Mononuclear cell (primary cell): ENCODE results near the gene C1QL2. TPM values are rescaled to one million over a fixed set of nuclear protein-coding genes. Genes with fewer than 3 reads are reported as not detected.

Experiments used
- H3K27me3 ChIP-seq: 2 replicates; pipeline ENCODE4 v1.6.0; 2011; ENCODE audit warnings: low read length, control low read depth; ENCODE audit not compliant: insufficient read depth
- H3K4me1 ChIP-seq: 2 replicates; pipeline ENCODE4 v1.5.1; 2011; ENCODE audit warnings: mild to moderate bottlenecking, low read length, control low read depth; ENCODE audit not compliant: insufficient read depth
- H3K4me3 ChIP-seq: 2 replicates; pipeline ENCODE4 v1.5.1; 2011; ENCODE audit warnings: mild to moderate bottlenecking, low read length, moderate library complexity
- H3K9me3 ChIP-seq: 2 replicates; pipeline ENCODE4 v1.5.1; 2011; ENCODE audit warnings: low read depth, mild to moderate bottlenecking, control low read depth, low read length
- total RNA-seq: library from RNA; depleted of rRNA; stranded (reverse); fragments of >200 nt; gene quantifications from one replicate; pipeline ENCODE4 v1.2.3, GENCODE V29; 2012

C1QL2 gene
- total RNA-seq, 1 donor: not detected

DNA sequence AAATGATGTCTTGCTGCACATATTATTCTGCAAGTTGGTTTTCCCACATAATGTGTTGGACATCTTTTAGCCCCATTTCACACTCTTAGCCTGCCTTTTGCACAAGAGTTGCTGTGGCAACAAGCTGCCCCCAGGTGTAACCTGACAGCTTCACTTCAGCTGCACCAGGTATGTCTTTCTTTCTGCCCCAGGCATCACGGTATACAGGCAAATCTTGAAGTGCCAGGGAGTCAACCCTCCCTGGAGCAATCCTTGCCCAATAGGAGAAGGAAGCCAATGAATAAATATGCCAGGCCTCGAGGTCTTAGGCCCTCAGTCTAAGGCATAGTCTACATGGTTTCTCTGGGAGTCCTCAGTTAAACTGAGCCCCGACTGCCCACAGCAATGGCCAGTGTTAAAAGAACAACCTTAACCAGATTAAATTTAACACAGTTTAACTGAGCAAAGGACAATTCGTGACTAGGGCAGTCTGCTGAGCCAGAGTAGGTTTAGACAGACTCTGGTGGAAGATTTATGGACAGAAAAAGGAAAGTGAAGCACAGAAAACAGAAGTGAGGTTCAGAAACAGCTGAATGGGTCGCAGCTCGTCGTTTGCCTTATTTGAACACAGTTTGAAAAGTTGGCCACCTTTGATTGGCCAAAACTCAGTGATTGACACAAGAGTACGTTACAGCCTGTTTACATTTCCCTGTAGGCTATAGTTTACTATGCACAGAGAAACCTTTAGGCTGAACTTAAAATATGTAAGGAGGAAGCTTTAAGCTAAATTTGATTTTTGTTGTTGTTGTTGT, 32.0 kb upstream of the C1QL2 start:
- H3K4me1 ChIP-seq: no peaks in the 10 kb centered on the region
- no peaks in the 10 kb centered on the region for H3K9me3 ChIP-seq
- H3K27me3 ChIP-seq: peaks cover 3% of the 10 kb centered on the region
- H3K4me3 ChIP-seq: no peak overlapping the region

DNA sequence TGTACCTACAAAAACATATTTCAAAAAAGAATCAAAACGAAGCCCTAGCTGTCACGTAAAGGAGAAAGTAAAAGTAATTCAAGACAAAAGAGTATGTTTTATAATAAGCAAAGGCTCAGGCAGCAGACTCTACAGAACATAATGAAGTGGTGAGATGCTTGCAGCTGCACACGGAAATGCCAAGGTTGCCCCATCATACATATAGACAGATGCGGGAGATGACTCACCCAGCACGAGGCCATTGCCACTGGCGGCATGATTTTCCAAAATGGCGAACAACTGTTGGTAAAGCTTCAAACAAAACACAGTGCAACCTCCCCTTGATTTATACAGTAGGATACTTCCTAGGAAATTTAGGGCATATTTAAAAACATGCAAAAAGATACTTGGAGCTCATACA, 26.0 kb upstream of the C1QL2 start:
- H3K4me1 ChIP-seq: no peaks in the 10 kb centered on the region
- no peaks in the 10 kb centered on the region for H3K27me3 ChIP-seq
- no peak overlapping the region for H3K4me3 ChIP-seq
- no peaks in the 10 kb centered on the region for H3K9me3 ChIP-seq

DNA sequence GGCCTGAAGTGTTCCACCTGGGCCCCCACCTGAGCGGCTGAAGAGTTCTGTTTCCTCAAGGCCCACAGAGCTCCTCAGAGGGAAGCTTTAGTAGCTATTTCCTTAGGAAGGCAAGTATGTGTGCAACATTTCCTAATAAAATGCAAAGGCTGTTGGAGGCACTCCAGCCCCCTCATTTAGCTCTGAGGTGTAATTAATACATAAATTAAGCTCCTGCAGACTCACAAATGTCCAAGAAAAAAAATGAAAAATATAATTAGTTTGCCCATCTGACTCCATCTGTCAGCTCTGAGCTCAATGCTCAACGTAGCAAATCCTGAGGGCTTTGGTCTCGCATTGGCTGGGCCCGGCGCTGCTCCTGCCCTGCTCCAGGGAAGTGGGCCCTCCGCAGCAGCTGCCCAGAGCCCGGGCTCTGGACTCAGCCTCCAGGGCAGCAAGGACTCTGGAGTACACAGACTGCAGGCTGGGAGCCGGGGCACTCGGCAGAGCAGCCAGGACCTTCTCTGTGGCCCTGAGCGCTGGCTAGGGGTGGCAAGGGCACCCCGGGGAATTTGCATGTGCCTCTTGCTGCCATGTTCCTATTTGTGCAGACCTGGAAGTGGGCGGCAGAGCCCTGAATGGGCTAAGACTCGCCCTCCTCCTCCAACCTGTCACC, 23.4 kb upstream of the C1QL2 start:
- no peaks in the 10 kb centered on the region for H3K4me1 ChIP-seq
- H3K27me3 ChIP-seq: no peaks in the 10 kb centered on the region
- no peak overlapping the region for H3K4me3 ChIP-seq
- H3K9me3 ChIP-seq: no peaks in the 10 kb centered on the region

DNA sequence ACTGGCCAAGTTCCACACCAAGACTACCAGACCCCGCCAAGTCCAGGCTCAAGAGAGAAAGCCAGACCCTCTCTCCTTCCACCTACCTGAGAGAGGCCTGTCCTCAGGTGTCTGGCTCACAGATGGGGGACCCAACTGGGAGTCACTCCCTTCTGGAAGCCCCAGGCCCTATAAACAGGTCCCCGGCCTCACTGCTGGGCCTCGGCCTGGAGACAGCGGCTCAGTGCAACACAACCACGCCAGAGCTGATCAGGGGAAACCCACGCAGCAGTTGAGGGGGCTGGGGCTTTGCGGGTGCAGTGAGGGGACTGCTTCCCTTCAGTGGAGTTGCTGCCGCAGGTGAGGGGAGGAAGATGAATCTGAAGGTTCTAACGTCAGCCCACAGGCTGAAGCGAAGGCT, 22.8 kb upstream of the C1QL2 start:
- Histone ChIP-seq H3K4me3 (no peak overlapping the region), H3K9me3 (no peaks in the 10 kb centered on the region), H3K27me3 (no peaks in the 10 kb centered on the region), H3K4me1 (no peaks in the 10 kb centered on the region)

DNA sequence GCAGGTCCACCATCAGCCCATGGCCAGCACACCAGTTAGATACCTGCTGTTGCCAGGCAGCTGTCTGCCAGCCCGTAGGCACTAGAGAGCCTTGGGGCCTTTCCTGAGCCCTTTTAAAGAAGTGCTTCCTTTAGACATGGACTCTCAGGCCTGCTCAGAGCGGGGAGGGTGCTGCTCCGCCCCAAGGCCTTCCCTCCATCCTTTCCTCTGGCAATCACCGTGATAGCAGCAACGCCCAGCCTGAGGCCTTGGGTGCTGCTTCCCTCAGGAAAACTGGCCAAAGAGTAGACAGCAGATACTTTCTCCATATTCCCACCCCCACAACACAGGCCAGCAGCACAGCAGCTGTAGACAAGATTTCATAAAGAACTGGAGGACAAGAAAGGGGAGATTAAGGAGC, 22.3 kb upstream of the C1QL2 start:
- H3K9me3 ChIP-seq: no peaks in the 10 kb centered on the region
- no peaks in the 10 kb centered on the region for H3K27me3 ChIP-seq
- H3K4me1 ChIP-seq: no peaks in the 10 kb centered on the region
- no peak overlapping the region for H3K4me3 ChIP-seq

DNA sequence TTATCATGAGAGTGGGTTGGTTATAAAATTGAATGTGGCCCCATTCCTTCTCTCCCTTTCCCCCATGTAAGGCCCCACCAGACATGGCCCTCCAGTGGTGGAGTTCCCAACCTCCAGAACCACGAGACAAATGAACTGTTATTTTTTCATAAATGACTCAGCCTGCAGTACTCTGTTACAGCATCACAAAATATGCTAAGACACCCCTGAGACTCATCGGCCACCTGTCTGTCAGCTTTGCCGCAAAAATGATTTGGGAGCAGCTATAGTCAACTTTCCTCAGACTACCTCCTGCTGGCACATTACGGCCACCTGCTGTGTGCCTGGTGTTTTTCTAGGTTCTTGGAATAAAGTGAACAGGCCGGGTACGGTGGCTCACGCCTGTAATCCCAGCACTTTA, 21.4 kb upstream of the C1QL2 start:
- Histone ChIP-seq H3K4me1 (no peaks in the 10 kb centered on the region), H3K4me3 (no peak overlapping the region), H3K27me3 (no peaks in the 10 kb centered on the region), H3K9me3 (no peaks in the 10 kb centered on the region)

DNA sequence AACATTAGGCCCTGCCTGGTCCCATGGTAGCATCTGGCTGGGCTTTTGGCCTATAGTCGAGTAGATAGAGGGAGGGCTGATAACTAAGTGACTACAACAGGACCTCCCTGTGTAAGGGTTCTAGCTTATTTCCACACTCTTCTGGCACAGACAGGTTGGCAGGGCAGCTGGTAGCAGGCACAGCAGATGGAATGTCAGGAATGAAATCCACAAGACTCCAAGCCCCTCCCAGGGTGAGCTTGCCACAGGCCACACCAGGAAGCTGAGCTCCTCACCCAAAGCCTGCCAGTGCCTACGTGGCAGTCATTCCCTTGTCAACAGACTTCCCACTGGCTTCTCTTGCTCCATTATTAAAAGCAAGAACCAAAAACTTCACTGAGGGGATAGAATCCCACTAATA, 20.7 kb upstream of the C1QL2 start:
- no peak overlapping the region for H3K4me3 ChIP-seq

DNA sequence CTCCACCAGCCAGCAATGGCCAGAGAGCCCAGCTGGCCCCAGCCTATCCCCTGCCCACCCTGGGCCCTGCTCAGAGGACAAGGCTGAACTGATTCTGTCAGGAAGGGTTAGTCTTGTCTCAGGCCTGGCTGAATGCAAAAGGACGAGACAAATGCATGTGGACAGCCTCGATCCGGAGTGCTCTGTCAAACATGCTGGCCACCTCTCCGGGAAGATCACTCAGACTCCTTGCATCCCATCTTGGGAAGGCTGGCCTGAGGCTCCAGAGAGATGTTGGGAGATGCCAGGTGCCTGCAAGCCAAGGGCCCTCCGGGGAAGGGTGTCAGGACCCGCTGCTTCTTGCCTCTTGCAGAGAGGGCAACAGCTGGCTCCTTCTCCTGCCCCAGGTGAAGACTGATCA, 20.2 kb upstream of the C1QL2 start:
- H3K9me3 ChIP-seq: no peaks in the 10 kb centered on the region
- H3K4me3 ChIP-seq: no peak overlapping the region
- no peaks in the 10 kb centered on the region for H3K27me3 ChIP-seq
- no peaks in the 10 kb centered on the region for H3K4me1 ChIP-seq

More for the DNA sequence above, 20.7 kb upstream of the C1QL2 start:
- Histone ChIP-seq H3K27me3 (no peaks in the 10 kb centered on the region), H3K9me3 (no peaks in the 10 kb centered on the region), H3K4me1 (no peaks in the 10 kb centered on the region)

DNA sequence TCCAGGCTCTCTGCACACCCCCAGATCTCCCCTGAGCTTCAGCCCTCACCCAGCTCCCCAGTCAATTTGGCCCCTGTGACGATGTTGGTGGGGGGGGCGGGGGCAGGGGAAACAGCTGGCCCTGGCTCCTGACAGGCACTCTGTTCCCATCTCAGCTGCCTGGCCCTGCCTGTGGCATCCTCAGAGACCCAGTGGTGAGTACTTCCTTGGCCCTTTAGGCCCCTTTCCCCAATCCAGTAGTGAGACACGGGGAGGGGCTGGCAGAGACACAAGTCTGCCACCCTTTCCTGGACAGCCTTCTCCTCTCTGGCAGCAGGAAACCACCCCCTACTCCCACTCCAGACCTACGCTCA, 19.3 kb upstream of the C1QL2 start:
- Histone ChIP-seq H3K9me3 (no peaks in the 10 kb centered on the region), H3K27me3 (no peaks in the 10 kb centered on the region), H3K4me3 (no peak overlapping the region), H3K4me1 (no peaks in the 10 kb centered on the region)

DNA sequence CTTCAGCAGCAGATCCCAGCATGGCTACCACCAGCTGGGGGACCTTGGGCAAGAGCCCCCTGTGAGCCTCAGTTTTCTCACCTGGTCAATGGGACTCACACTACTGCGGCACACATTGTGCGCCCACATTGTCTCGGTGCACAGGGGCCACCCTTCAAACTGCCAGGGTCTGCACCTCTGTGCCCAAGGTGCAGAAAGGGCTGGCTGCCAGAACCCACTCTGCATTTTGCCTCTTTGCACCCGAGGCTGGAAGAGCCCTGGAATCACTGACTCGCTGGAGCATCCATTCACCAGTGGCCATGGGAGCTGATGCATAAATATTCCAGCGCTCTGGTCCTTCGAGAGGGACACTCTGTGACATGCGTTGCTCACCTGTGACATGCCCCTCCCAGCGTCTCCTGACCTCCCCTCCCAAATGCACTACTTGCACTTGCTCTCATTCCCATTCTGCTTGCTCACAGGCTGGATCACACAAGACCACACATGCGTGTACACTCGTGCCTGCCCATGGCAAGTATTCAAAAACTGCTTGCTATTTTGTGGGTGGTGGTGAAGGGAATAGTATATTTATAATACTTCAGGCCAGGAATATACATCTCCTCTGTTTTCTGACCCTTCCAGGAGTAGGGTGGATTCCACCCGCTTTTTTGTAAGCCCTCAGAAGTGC, 18.8 kb upstream of the C1QL2 start:
- no peaks in the 10 kb centered on the region for H3K27me3 ChIP-seq
- H3K4me1 ChIP-seq: no peaks in the 10 kb centered on the region
- H3K4me3 ChIP-seq: no peak overlapping the region
- H3K9me3 ChIP-seq: no peaks in the 10 kb centered on the region

DNA sequence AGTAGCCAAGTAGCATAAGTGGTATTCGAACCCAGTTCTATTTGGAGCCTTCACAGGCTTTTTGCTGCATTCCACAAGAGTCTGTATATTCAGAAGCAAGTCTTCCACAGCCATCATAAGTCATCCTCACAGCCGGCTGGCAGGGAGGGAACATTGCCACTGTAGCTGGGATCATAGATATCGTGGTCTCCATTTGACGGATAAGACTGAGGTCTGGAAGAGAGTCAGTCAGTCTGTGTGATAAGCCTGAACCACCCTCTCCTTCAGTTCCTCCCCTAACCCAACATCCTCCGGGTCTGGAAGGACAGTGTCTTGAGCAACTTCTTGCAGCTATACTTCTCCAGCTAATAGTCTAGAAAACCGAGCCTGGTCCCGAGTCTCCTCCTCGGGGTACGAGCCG, 17.0 kb upstream of the C1QL2 start:
- H3K9me3 ChIP-seq: no peaks in the 10 kb centered on the region
- H3K27me3 ChIP-seq: no peaks in the 10 kb centered on the region
- no peak overlapping the region for H3K4me3 ChIP-seq
- no peaks in the 10 kb centered on the region for H3K4me1 ChIP-seq

DNA sequence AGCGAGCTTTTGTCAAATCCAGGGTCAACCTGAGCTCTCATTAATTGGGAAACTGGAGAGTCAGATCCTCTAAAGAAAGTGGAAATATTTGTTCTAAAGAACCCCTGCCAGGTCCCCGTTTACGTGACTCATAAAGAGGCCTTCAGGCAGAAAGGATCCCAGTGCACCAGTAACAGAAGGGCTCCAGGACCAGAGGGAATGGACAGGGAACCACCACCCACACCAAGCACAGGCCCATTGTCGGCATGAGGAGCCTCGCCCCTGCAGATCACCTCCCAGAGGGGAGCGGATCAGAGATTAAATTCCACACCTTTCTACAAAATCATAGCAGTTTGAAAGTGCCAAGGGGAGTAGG, 16.4 kb upstream of the C1QL2 start:
- Histone ChIP-seq H3K4me3 (no peak overlapping the region), H3K9me3 (no peaks in the 10 kb centered on the region), H3K4me1 (no peaks in the 10 kb centered on the region), H3K27me3 (no peaks in the 10 kb centered on the region)

DNA sequence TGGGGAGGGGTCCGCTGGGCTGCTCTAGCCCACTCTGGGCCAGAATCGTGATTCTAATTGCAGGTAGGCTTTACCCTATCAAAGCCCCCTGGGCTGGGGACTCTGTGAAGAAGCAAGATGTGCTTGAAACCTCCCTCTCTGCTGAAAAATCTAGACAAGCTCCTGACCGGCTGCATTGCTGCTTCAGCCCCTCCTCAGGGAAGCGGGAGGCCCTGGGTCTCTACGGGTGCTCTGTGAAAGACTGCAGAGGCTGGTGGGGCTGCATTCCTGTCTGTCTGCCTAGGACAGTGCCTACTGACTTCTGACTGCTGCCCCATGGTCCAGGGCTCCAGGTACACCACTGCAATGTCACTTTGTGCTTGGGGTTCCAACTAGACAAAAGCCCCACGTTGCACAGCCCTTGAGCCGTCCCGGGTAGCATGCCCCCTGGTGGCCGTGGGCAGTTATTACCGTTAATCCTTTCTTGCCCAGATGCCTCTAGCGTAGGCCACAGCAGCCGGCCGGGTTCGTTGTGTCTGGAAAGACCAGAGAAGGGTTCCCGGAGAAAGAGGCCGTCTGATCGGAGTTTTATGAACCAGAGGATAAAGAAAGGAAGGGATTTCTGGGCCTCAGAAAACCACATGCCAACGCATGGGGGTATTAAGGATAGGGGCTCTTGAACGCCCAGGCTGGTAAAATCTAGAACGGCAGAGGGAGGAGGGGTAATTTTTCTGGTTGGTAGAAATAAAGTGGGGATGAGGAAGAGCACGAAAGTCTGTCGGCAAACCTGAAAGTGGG, 15.9 kb upstream of the C1QL2 start:
- H3K4me1 ChIP-seq: no peaks in the 10 kb centered on the region
- no peaks in the 10 kb centered on the region for H3K27me3 ChIP-seq
- H3K4me3 ChIP-seq: no peak overlapping the region
- H3K9me3 ChIP-seq: no peaks in the 10 kb centered on the region

DNA sequence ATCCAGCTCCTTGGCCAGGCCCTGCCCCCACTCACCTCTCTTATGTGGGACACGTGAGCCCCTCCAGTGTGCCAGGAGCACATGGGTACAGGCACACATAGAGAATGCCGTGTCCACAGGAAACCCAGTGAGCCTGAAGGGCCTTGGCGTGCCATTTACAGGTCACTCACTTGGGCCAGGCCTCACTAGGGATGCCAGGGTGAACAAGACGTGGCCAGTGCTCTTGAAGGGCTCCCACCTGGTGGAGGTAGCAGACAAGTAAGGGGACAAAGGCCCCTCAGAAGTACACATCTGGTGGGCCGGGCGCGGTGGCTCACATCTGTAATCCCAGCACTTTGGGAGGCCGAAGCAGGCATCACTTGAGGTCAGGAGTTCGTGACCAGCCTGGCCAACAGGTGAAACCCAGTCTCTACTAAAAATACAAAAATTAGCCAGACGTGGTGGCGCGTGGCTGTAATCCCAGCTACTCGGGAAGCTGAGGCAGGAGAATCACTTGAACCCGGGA, 15.1 kb upstream of the C1QL2 start:
- no peaks in the 10 kb centered on the region for H3K9me3 ChIP-seq
- H3K4me1 ChIP-seq: no peaks in the 10 kb centered on the region
- H3K4me3 ChIP-seq: no peak overlapping the region

DNA sequence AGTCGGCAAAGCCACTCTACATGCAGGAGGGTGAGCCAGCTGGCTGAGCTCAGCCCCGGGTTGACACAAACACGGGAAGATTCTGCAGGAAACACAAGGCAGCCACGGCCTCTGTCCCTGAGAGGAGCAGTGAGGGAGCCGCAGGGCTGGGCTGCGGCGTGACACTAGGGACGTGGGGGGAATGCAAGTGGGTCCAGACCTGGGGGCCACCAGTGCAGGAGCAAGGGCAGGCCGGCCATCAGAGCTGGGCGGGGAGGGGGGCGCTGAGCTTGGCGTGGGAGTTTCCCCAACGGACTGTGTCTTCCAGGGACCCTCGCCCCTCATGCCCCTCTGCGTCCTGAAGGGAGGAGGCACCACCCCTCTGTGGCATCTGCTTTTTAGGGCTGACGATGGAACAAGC, 12.0 kb upstream of the C1QL2 start:
- no peak overlapping the region for H3K4me3 ChIP-seq
- H3K9me3 ChIP-seq: no peaks in the 10 kb centered on the region
- no peaks in the 10 kb centered on the region for H3K27me3 ChIP-seq
- H3K4me1 ChIP-seq: no peaks in the 10 kb centered on the region

More for the DNA sequence above, 15.1 kb upstream of the C1QL2 start:
- H3K27me3 ChIP-seq: no peaks in the 10 kb centered on the region
